A673 (cell line): ENCODE results near the gene PSG4. TPM values are rescaled to one million over a fixed set of nuclear protein-coding genes. Genes with fewer than 3 reads are reported as not detected.
"Not testable (repeated sequence)": the region's sequence is repeated elsewhere in the genome, so short reads cannot be mapped to it uniquely, and the experiment has no call there.

Source experiments
- Bru-seq: library from RNA; stranded (reverse); fragments of 400-500 nt; gene quantifications from one replicate; lab custom pipeline; 2021; lab: Mats Ljungman, UMichigan
- BruChase-seq, 2 experiments: library from RNA; stranded (reverse); fragments of 400-500 nt; gene quantifications; one replicate each; lab custom pipeline; 2021; lab: Mats Ljungman, UMichigan
- BruUV-seq: library from RNA; stranded (reverse); fragments of 400-500 nt; replicated peaks from 2 replicates; lab custom pipeline; 2021; lab: Mats Ljungman, UMichigan
- CTCF ChIA-PET: fragments of 300-600 bp; sonication (Branson Sonifier 250); formaldehyde crosslinking; loops from one replicate; lab custom pipeline; 2022; ENCODE audit warnings: antibody characterized with exemption; lab: Charles Lee
- POLR2A ChIA-PET: fragments of 300-600 bp; sonication (Branson Sonifier 250); formaldehyde crosslinking; loops from one replicate; lab custom pipeline; 2022; ENCODE audit warnings: antibody characterized with exemption; ENCODE audit not compliant: low non-redundant PET; lab: Charles Lee
- DNase-seq: peaks from one replicate; pipeline ENCODE4 v3.0.0-alpha.2; 2015; ENCODE audit warnings: low spot score
- H3K27ac ChIP-seq: fragments of 200-600 bp; sonication (generic); 2 replicates; pipeline ENCODE4 v1.5.1; 2016; ENCODE audit warnings: mixed run types, low read depth, mild to moderate bottlenecking, mixed read lengths, antibody characterized with exemption, low read length; ENCODE audit not compliant: poor library complexity, severe bottlenecking
- H3K27me3 ChIP-seq: fragments of 200-600 bp; sonication (generic); replicated peaks from 2 replicates; pipeline ENCODE4 v1.6.1; 2017; ENCODE audit warnings: mixed run types, low read depth, mild to moderate bottlenecking, mixed read lengths, antibody characterized with exemption, low read length; ENCODE audit not compliant: insufficient read depth, poor library complexity
- H3K36me3 ChIP-seq: fragments of 200-600 bp; sonication (generic); 2 replicates; pipeline ENCODE4 v1.6.1; 2016; ENCODE audit warnings: mixed run types, mild to moderate bottlenecking, mixed read lengths, antibody characterized with exemption, low read length; ENCODE audit not compliant: insufficient read depth, poor library complexity, severe bottlenecking
- H3K4me1 ChIP-seq: fragments of 200-600 bp; sonication (generic); 2 replicates; pipeline ENCODE4 v1.6.1; 2017; ENCODE audit warnings: mixed run types, mild to moderate bottlenecking, mixed read lengths, antibody characterized with exemption, low read length; ENCODE audit not compliant: insufficient read depth, poor library complexity, severe bottlenecking
- H3K4me3 ChIP-seq: fragments of 200-600 bp; sonication (generic); 2 replicates; pipeline ENCODE4 v1.5.1; 2016; ENCODE audit warnings: low read depth, mixed run types, mild to moderate bottlenecking, mixed read lengths, low read length; ENCODE audit not compliant: poor library complexity, severe bottlenecking
- H3K9me3 ChIP-seq: fragments of 200-600 bp; sonication (generic); 2 replicates; pipeline ENCODE4 v1.6.1; 2016; ENCODE audit warnings: mixed run types, low read depth, mild to moderate bottlenecking, mixed read lengths, antibody characterized with exemption, low read length; ENCODE audit not compliant: poor library complexity, severe bottlenecking
- intact Hi-C: fragments of 100-400 bp; cut with micrococcal nuclease; formaldehyde crosslinking; loops from one replicate; pipeline ENCODE4 v1.10.0; 2022; ENCODE audit not compliant: unreplicated experiment
- long read RNA-seq: library from polyadenylated mRNA; stranded (forward); transcript quantifications from one replicate; pipeline ENCODE4 v2.0.0, GENCODE V29; 2022
- total RNA-seq: library from RNA; stranded (reverse); gene quantifications from 2 replicates; pipeline ENCODE4 v1.2.3, GENCODE V29; 2021

Gene PSG4
- total RNA-seq (not detected in 2 replicates), Bru-seq, nascent RNA (not detected), BruChase-seq, experiment 1, labeled RNA remaining after a 2-hour chase (not detected), BruChase-seq, experiment 2, labeled RNA remaining after a 6-hour chase (not detected)
- long read RNA-seq, result 0 reads

DNA sequence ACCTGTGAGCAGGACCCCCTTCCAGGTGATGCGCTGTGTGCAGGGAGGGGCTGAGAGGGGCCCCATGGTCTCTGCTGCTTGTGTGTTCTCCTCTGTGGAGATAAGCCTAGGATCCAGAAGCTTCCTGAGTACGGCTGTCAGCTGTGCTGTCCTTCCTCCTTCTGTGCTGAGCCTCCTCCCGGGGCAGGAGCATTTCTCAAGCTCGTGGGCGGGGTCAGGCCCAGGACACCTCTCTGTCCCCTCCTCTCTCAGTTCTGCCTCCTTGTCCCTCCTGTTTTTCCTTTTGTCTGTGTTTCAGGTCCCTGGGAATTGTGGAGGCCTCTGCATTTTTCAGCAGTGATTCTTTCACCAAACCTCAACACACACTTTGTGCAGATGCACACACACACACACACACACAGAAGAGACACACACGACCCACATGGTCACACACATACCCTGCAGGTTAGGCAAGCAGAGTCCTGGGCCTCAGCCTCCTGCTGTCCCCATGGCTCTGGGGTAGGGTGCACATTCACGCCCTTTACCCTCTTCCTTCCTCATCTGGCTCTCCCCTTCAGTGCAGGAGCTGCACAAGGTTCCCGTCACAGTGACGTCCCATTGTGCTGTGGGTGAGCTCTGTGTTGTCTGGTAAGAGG is at the start of gene PSG4:
Gene PSG4 (minus strand): TSS at position 168 of the 635 bp plus-strand sequence. CDS start 102 bp downstream, at position 66.
- CTCF ChIA-PET, POLR2A ChIA-PET, H3K4me3 ChIP-seq: not testable (repeated sequence)

DNA sequence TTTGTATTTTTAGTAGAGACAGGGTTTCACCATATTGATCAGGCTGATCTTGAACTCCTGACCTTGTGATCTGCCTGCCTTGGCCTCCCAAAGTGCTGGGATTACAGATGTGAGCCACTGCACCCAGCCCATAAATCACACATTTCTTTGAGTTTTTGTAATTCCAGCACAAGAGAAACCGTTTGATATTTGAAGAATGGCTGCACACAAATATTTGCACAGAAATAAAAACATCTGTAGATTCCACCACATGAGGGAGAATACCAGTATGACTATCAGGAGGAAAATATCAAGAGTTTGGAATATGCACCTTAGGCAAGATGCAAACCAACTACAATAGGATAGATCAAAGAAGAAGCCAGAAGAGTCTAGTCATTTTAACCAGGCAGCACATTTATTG is 46.0 kb upstream of the PSG4 start:
- BruUV-seq, intact Hi-C loops, H3K36me3 ChIP-seq, H3K27ac ChIP-seq, H3K9me3 ChIP-seq, POLR2A ChIA-PET, H3K4me3 ChIP-seq, DNase-seq, CTCF ChIA-PET, H3K27me3 ChIP-seq, H3K4me1 ChIP-seq: not testable (repeated sequence)

More for the DNA sequence above, at the start of gene PSG4:
- intact Hi-C loops, H3K36me3 ChIP-seq, BruUV-seq, H3K27me3 ChIP-seq, H3K27ac ChIP-seq, H3K9me3 ChIP-seq, DNase-seq, H3K4me1 ChIP-seq: not testable (repeated sequence)

DNA sequence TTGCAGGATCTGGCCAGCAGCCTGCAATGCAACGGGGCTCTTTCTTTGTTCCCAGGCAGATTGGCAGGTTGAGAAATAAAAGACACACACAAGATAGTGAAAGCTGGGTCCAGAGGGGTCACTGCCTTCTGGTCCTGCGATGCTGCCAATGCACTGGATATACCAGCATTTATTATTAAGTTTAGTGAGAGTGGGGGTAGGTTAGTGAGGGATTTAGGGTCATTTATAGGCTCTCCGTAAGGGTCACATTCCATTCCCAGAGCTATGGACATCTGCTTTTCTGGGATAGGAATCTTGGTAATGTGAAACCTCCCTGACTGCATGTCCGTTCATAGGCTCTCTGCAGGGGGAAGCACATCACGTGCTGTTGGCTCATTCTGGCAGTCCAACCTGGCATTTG is 44.9 kb upstream of the PSG4 start:
- H3K4me1 ChIP-seq, DNase-seq, intact Hi-C loops, H3K27ac ChIP-seq, H3K4me3 ChIP-seq, BruUV-seq, H3K36me3 ChIP-seq, POLR2A ChIA-PET, CTCF ChIA-PET, H3K27me3 ChIP-seq, H3K9me3 ChIP-seq: not testable (repeated sequence)

DNA sequence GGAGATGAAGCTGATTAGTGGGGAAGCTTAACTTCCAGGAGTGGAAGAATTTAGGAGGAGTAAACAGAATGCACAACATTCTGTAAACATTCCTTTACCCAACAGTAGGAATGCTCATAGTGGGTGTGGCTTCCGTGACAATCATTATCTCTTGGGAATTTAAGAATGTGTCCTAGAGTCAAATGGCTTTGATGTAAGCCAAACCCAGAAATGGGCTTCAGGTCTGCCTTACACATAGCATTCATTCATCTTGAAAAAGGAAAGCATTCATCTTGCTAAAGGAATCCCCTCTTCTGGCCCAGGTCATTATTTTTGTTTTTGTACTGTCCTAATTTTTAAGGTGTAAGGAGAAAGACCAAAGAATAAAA is 43.2 kb upstream of the PSG4 start:
- H3K27ac ChIP-seq, H3K9me3 ChIP-seq, BruUV-seq, H3K27me3 ChIP-seq, intact Hi-C loops, CTCF ChIA-PET, DNase-seq, H3K36me3 ChIP-seq, H3K4me3 ChIP-seq, POLR2A ChIA-PET, H3K4me1 ChIP-seq: not testable (repeated sequence)

DNA sequence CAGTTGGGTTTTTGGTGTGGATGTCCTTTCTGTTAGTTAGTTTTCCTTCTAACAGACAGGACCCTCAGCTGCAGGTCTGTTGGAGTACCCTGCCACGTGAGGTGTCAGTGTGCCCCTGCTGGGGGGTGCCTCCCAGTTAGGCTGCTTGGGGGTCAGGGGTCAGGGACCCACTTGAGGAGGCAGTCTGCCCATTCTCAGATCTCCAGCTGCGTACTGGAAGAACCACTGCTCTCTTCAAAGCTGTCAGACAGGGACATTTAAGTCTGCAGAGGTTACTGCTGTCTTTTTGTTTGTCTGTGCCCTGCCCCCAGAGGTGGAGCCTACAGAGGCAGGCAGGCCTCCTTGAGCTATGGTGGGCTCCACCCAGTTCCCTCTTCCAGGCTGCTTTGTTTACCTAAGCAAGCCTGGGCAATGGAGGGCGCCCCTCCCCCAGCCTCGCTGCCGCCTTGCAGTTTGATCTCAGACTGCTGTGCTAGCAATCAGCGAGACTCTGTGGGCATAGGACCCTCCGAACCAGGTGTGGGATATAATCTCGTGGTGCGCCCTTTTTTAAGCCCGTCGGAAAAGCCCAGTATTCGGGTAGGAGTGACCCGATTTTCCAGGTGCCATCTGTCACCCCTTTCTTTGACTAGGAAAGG is 41.9 kb upstream of the PSG4 start:
- H3K9me3 ChIP-seq, H3K36me3 ChIP-seq, CTCF ChIA-PET, H3K4me3 ChIP-seq, DNase-seq, POLR2A ChIA-PET, H3K27me3 ChIP-seq, H3K4me1 ChIP-seq, intact Hi-C loops, BruUV-seq, H3K27ac ChIP-seq: not testable (repeated sequence)

DNA sequence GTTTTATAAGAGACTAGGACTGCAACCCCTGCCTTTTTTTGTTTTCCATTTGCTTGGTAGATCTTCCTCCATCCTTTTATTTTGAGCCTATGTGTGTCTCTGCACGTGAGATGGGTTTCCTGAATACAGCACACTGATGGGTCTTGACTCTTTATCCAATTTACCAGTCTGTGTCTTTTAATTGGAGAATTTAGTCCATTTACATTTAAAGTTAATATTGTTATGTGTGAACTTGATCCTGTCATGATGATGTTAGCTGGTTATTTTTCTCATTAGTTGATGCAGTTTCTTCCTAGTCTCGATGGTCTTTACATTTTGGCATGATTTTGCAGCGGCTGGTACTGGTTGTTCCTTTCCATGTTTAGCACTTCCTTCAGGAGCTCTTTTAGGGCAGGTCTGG is 40.4 kb upstream of the PSG4 start:
- CTCF ChIA-PET, H3K4me1 ChIP-seq, BruUV-seq, H3K4me3 ChIP-seq, H3K36me3 ChIP-seq, intact Hi-C loops, POLR2A ChIA-PET, DNase-seq, H3K27me3 ChIP-seq, H3K27ac ChIP-seq, H3K9me3 ChIP-seq: not testable (repeated sequence)

DNA sequence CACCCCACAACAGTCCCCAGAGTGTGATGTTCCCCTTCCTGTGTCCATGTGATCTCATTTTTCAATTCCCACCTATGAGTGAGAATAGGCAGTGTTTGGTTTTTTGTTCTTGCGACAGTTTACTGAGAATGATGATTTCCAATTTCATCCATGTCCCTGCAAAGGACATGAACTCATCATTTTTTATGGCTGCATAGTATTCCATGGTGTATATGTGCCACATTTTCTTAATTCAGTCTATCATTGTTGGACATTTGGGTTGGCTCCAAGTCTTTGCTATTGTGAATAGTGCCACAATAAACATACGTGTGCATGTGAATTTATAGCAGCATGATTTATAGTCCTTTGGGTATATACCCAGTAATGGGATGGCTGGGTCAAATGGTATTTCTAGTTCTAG is 36.8 kb upstream of the PSG4 start:
- CTCF ChIA-PET, H3K27ac ChIP-seq, H3K9me3 ChIP-seq, H3K36me3 ChIP-seq, H3K4me1 ChIP-seq, BruUV-seq, H3K27me3 ChIP-seq, DNase-seq, POLR2A ChIA-PET, intact Hi-C loops, H3K4me3 ChIP-seq: not testable (repeated sequence)
